ENCODE results near the gene C1QC. TPM values are rescaled to one million over a fixed set of nuclear protein-coding genes. Genes with fewer than 3 reads are reported as not detected.

Gene C1QC
- total RNA-seq, 4 donors from 2014 or later: 23.0 to 395 (median 169) TPM

GRCh38 chr1:22641906-22642636 is 1.4 kb upstream of the C1QC start:
- Histone ChIP-seq H3K27me3 (peaks cover 72% of the 10 kb centered on the region), H3K27ac (no peak overlapping the region), H3K4me3 (no peak overlapping the region), H3K36me3 (no peaks in the 10 kb centered on the region), H3K4me1 (peaks cover 0 to 10% (median 0%) of the 10 kb centered on the region in 3 donors), H3K9me3 (no peaks in the 10 kb centered on the region)
- 0 to 40% methylated on average over 1 to 2 of the region's 18 CpGs for WGBS, 2 donors (ENCODE audit: low coverage in 1 of 2)
- peak; percentile 76 for ATAC-seq
- TF ChIP-seq POLR2A (IDR thresholded peaks at IDR 0.05): no peak
- TF ChIP-seq EP300 (IDR thresholded peaks at IDR 0.05): no peak
- TF ChIP-seq, protein P1, sequence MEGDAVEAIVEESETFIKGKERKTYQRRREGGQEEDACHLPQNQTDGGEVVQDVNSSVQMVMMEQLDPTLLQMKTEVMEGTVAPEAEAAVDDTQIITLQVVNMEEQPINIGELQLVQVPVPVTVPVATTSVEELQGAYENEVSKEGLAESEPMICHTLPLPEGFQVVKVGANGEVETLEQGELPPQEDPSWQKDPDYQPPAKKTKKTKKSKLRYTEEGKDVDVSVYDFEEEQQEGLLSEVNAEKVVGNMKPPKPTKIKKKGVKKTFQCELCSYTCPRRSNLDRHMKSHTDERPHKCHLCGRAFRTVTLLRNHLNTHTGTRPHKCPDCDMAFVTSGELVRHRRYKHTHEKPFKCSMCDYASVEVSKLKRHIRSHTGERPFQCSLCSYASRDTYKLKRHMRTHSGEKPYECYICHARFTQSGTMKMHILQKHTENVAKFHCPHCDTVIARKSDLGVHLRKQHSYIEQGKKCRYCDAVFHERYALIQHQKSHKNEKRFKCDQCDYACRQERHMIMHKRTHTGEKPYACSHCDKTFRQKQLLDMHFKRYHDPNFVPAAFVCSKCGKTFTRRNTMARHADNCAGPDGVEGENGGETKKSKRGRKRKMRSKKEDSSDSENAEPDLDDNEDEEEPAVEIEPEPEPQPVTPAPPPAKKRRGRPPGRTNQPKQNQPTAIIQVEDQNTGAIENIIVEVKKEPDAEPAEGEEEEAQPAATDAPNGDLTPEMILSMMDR (IDR thresholded peaks at IDR 0.05): peak in 3 of 4 experiments; percentile 90 to 95 (median 91)
- peak; percentile 58 for TF ChIP-seq POLR2AphosphoS5 (IDR thresholded peaks at IDR 0.05)

DNA sequence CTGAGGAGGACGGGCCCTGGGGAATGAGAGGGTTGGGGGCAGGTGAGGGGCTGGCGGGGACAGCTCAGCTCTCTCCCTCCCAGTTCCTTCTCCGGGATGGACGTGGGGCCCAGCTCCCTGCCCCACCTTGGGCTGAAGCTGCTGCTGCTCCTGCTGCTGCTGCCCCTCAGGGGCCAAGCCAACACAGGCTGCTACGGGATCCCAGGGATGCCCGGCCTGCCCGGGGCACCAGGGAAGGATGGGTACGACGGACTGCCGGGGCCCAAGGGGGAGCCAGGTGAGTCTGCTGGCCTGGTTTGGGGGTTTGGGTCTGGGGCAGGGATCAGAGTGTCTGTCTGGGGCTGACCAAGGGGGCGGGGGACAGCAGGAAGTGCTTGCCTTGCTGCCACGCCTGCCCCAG is 495 bp downstream of the C1QC start:
- peak overlapping the region in 3 of 4 donors; percentile 27 to 50 (median 31) for H3K27ac ChIP-seq
- no peaks in the 10 kb centered on the region for H3K9me3 ChIP-seq
- H3K4me3 ChIP-seq: peak overlapping the region in 1 of 2 donors; percentile 41
- H3K4me1 ChIP-seq: peaks cover 0 to 10% (median 0%) of the 10 kb centered on the region in 3 donors
- peaks cover 58% of the 10 kb centered on the region for H3K27me3 ChIP-seq
- WGBS, 2 donors (ENCODE audit: low coverage in 1 of 2): 100% methylated on average over 1 of the region's 12 CpGs; no CpG with 5 or more reads in 1 of the 2 donors
- TF ChIP-seq, protein P1 (IDR thresholded peaks at IDR 0.05): no peak
- TF ChIP-seq POLR2AphosphoS5 (IDR thresholded peaks at IDR 0.05): no peak
- TF ChIP-seq POLR2A (IDR thresholded peaks at IDR 0.05): no peak
- TF ChIP-seq EP300 (IDR thresholded peaks at IDR 0.05): no peak
- H3K36me3 ChIP-seq: no peaks in the 10 kb centered on the region
- no peak for ATAC-seq

DNA sequence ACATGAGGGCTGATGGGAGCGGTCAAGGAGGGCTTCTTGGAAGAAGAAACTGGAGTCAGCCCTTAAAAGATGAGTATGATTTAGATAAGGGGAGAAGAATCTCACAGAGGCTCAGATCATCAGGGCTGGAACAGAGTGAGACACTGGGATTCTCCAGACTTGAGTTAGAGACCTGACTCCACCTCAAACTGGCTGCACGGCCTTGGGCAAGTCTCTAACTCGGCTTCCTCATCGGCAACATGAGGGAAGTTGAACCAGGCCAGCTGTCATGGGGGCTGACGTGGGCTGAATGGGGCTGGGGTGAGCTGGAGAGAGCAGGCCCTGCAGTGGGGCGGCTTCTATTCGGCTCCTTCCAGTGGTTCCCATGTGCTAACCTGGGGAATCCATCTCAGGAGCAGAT is 2.5 kb downstream of the C1QC start:
- peaks cover 0 to 10% (median 0%) of the 10 kb centered on the region in 3 donors for H3K4me1 ChIP-seq
- ATAC-seq: no peak
- 59 to 81% methylated on average over 3 to 4 of the region's 7 CpGs for WGBS, 2 donors (ENCODE audit: low coverage in 1 of 2)
- no peaks in the 10 kb centered on the region for H3K36me3 ChIP-seq
- no peaks in the 10 kb centered on the region for H3K9me3 ChIP-seq
- peaks cover 39% of the 10 kb centered on the region for H3K27me3 ChIP-seq
- peak overlapping the region in 1 of 2 donors; percentile 41 for H3K4me3 ChIP-seq
- TF ChIP-seq, protein P1 (IDR thresholded peaks at IDR 0.05): no peak
- TF ChIP-seq POLR2AphosphoS5 (IDR thresholded peaks at IDR 0.05): no peak
- no peak for TF ChIP-seq POLR2A (IDR thresholded peaks at IDR 0.05)
- TF ChIP-seq EP300 (IDR thresholded peaks at IDR 0.05): no peak
- H3K27ac ChIP-seq: no peak overlapping the region

GRCh38 chr1:22646384-22646783 is 3.0 kb downstream of the C1QC start:
- Histone ChIP-seq H3K36me3 (no peaks in the 10 kb centered on the region), H3K4me1 (peaks cover 0 to 10% (median 0%) of the 10 kb centered on the region in 3 donors), H3K4me3 (peak overlapping the region in 1 of 2 donors; percentile 41), H3K27me3 (peaks cover 34% of the 10 kb centered on the region), H3K9me3 (no peaks in the 10 kb centered on the region), H3K27ac (no peak overlapping the region)
- no peak for TF ChIP-seq EP300 (IDR thresholded peaks at IDR 0.05)
- no peak for TF ChIP-seq POLR2A (IDR thresholded peaks at IDR 0.05)
- TF ChIP-seq, protein P1 (IDR thresholded peaks at IDR 0.05): no peak
- no peak for TF ChIP-seq POLR2AphosphoS5 (IDR thresholded peaks at IDR 0.05)
- 8 to 80% methylated on average over 1 of the region's 1 CpG for WGBS, 2 donors (ENCODE audit: low coverage in 1 of 2)
- ATAC-seq: no peak
